Measurements from ENCODE around the gene OR2Z1. TPM values are rescaled to one million over a fixed set of nuclear protein-coding genes. Genes with fewer than 3 reads are reported as not detected.

The OR2Z1 gene
- polyA plus RNA-seq, 1 donor from 2014 or later, result not detected

GRCh38 chr19:8688930-8689329 lies 32.5 kb upstream of the OR2Z1 start:
- TF ChIP-seq, protein P1, sequence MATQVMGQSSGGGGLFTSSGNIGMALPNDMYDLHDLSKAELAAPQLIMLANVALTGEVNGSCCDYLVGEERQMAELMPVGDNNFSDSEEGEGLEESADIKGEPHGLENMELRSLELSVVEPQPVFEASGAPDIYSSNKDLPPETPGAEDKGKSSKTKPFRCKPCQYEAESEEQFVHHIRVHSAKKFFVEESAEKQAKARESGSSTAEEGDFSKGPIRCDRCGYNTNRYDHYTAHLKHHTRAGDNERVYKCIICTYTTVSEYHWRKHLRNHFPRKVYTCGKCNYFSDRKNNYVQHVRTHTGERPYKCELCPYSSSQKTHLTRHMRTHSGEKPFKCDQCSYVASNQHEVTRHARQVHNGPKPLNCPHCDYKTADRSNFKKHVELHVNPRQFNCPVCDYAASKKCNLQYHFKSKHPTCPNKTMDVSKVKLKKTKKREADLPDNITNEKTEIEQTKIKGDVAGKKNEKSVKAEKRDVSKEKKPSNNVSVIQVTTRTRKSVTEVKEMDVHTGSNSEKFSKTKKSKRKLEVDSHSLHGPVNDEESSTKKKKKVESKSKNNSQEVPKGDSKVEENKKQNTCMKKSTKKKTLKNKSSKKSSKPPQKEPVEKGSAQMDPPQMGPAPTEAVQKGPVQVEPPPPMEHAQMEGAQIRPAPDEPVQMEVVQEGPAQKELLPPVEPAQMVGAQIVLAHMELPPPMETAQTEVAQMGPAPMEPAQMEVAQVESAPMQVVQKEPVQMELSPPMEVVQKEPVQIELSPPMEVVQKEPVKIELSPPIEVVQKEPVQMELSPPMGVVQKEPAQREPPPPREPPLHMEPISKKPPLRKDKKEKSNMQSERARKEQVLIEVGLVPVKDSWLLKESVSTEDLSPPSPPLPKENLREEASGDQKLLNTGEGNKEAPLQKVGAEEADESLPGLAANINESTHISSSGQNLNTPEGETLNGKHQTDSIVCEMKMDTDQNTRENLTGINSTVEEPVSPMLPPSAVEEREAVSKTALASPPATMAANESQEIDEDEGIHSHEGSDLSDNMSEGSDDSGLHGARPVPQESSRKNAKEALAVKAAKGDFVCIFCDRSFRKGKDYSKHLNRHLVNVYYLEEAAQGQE (IDR thresholded peaks at IDR 0.05; ENCODE audit: borderline replicate concordance), result no peak
- TF ChIP-seq EP300 (conservative IDR thresholded peaks at IDR 0.05; ENCODE audit: poor library complexity, severe bottlenecking) (no peak), TAF1 (IDR thresholded peaks at IDR 0.05; ENCODE audit: low read depth) (no peak), SMC3 (conservative IDR thresholded peaks at IDR 0.05; ENCODE audit: poor library complexity) (no peak), POLR2AphosphoS5 (IDR thresholded peaks at IDR 0.05) (no peak), RAD21 (conservative IDR thresholded peaks at IDR 0.05) (no peak), MXI1 (conservative IDR thresholded peaks at IDR 0.05; ENCODE audit: poor library complexity, severe bottlenecking) (no peak), EZH2 (IDR thresholded peaks at IDR 0.05; ENCODE audit: borderline replicate concordance, insufficient read depth, low read length, poor library complexity, severe bottlenecking) (no peak)
- TF ChIP-seq, protein P2, sequence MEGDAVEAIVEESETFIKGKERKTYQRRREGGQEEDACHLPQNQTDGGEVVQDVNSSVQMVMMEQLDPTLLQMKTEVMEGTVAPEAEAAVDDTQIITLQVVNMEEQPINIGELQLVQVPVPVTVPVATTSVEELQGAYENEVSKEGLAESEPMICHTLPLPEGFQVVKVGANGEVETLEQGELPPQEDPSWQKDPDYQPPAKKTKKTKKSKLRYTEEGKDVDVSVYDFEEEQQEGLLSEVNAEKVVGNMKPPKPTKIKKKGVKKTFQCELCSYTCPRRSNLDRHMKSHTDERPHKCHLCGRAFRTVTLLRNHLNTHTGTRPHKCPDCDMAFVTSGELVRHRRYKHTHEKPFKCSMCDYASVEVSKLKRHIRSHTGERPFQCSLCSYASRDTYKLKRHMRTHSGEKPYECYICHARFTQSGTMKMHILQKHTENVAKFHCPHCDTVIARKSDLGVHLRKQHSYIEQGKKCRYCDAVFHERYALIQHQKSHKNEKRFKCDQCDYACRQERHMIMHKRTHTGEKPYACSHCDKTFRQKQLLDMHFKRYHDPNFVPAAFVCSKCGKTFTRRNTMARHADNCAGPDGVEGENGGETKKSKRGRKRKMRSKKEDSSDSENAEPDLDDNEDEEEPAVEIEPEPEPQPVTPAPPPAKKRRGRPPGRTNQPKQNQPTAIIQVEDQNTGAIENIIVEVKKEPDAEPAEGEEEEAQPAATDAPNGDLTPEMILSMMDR (IDR thresholded peaks at IDR 0.05; ENCODE audit: poor library complexity, severe bottlenecking), result no peak
- no peak overlapping the region for H3K9ac ChIP-seq (ENCODE audit: low read length)
- no peaks in the 10 kb centered on the region for H3F3A ChIP-seq (ENCODE audit: insufficient read depth, low read length, poor library complexity, severe bottlenecking)
- no peaks in the 10 kb centered on the region for H3K27me3 ChIP-seq (ENCODE audit: insufficient read depth, low read depth, low read length)
- H3K36me3 ChIP-seq (ENCODE audit: insufficient read depth, low read length), result no peaks in the 10 kb centered on the region
- H3K4me2 ChIP-seq (ENCODE audit: low read length), result no peak overlapping the region
- no peaks in the 10 kb centered on the region for H3K9me2 ChIP-seq (ENCODE audit: insufficient read depth, low read length)
- no peaks in the 10 kb centered on the region for H3K79me2 ChIP-seq (replicated peaks; ENCODE audit: insufficient read depth, low read length)
- H4K20me1 ChIP-seq (ENCODE audit: insufficient read depth), result no peaks in the 10 kb centered on the region
- no peak overlapping the region for H2AFZ ChIP-seq (ENCODE audit: low read depth, low read length)
- H3K27ac ChIP-seq (ENCODE audit: low read length), result no peak overlapping the region
- no peak overlapping the region for H3K4me3 ChIP-seq (ENCODE audit: low read length)
- no peaks in the 10 kb centered on the region for H3K9me3 ChIP-seq (ENCODE audit: low read length)

DNA sequence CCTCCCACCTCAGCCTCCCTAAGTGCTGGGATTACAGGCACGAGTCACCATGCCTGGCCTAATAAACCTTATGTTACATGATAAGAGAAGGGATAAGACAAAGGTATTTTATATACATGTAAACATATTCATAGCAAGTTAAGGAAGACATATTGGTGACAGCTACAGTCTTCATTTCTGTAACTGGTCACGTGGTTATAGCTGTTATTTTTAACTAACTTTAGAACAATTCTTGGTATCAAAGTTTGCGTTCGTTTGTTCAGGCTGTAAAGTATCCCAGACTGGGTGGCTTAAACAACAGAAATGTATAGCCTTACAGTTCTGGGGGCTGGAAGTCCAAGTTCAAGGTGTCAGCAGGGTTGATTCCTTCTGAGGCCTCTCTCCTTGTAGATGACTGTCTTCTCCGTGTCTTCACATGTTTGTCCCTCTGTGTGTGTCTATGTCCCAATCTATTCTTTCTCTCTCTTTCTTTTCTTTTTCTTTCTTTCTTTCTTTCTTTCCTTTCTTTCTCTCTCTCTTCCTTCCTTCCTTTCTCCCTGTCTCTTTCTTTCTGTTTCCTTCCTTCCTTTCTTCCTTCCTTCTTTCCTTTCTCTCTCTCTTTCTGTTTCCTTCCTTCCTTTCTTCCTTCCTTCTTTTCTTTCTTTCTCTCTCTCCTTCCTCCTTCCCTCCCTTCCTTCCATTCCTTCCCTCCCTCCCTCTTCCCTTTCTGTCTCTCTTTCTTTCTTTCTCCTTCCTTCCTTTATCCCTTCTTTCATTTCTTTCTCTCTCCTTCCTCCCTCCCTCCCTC lies 30.5 kb upstream of the OR2Z1 start:
- no peaks in the 10 kb centered on the region for H3K36me3 ChIP-seq (ENCODE audit: insufficient read depth, low read length)

More for the DNA sequence above, 30.5 kb upstream of the OR2Z1 start:
- no peak overlapping the region for H3K9ac ChIP-seq (ENCODE audit: low read length)
- no peaks in the 10 kb centered on the region for H3K79me2 ChIP-seq (replicated peaks; ENCODE audit: insufficient read depth, low read length)
- H3F3A ChIP-seq (ENCODE audit: insufficient read depth, low read length, poor library complexity, severe bottlenecking), result no peaks in the 10 kb centered on the region
- no peak overlapping the region for H3K27ac ChIP-seq (ENCODE audit: low read length)
- no peaks in the 10 kb centered on the region for H3K9me3 ChIP-seq (ENCODE audit: low read length)
- H3K27me3 ChIP-seq (ENCODE audit: insufficient read depth, low read depth, low read length), result no peaks in the 10 kb centered on the region
- no peak overlapping the region for H3K4me3 ChIP-seq (ENCODE audit: low read length)
- no peak for TF ChIP-seq SMC3 (conservative IDR thresholded peaks at IDR 0.05; ENCODE audit: poor library complexity)
- H4K20me1 ChIP-seq (ENCODE audit: insufficient read depth), result no peaks in the 10 kb centered on the region
- H3K4me2 ChIP-seq (ENCODE audit: low read length), result no peak overlapping the region
- H3K9me2 ChIP-seq (ENCODE audit: insufficient read depth, low read length), result no peaks in the 10 kb centered on the region
- H2AFZ ChIP-seq (ENCODE audit: low read depth, low read length), result no peak overlapping the region
